Trophoblast cell (in vitro differentiated cells and primary cell): ENCODE data around the gene TAF4.
A peak's percentile ranks its signal among the peaks of the same experiment; 100 is the strongest.

ENCODE experiments used
- DNase-seq, 2 donors: peaks; one replicate each; pipeline ENCODE4 v3.0.0-alpha.2; 2016
- H2AFZ ChIP-seq: 2 replicates; pipeline ENCODE4 v1.6.1; 2013; ENCODE audit warnings: low read length, moderate library complexity, mild to moderate bottlenecking; ENCODE audit not compliant: insufficient read depth, poor library complexity
- H2AK5ac ChIP-seq: 2 replicates; pipeline ENCODE4 v1.6.1; 2013; ENCODE audit warnings: mild to moderate bottlenecking, low read length
- H2BK120ac ChIP-seq: 2 replicates; pipeline ENCODE4 v1.6.1; 2013; ENCODE audit warnings: low read length, mild to moderate bottlenecking, moderate library complexity; ENCODE audit not compliant: insufficient read depth, poor library complexity
- H2BK12ac ChIP-seq: 2 replicates; pipeline ENCODE4 v1.6.1; 2013; ENCODE audit warnings: mild to moderate bottlenecking, low read length, moderate library complexity
- H2BK5ac ChIP-seq: 2 replicates; pipeline ENCODE4 v1.6.1; 2013; ENCODE audit warnings: low read length, low read depth, moderate library complexity, mild to moderate bottlenecking; ENCODE audit not compliant: poor library complexity
- H3K14ac ChIP-seq: 2 replicates; pipeline ENCODE4 v1.6.1; 2013; ENCODE audit warnings: mild to moderate bottlenecking, low read length
- H3K18ac ChIP-seq: 2 replicates; pipeline ENCODE4 v1.6.1; 2013; ENCODE audit warnings: mild to moderate bottlenecking, low read length
- H3K23ac ChIP-seq: 2 replicates; pipeline ENCODE4 v1.6.1; 2013; ENCODE audit warnings: low read length
- H3K27ac ChIP-seq: 2 replicates; pipeline ENCODE4 v1.5.1; 2013; ENCODE audit warnings: low read depth, mild to moderate bottlenecking, inconsistent platforms, low read length, moderate library complexity
- H3K27me3 ChIP-seq: 2 replicates; pipeline ENCODE4 v1.6.1; 2013; ENCODE audit warnings: inconsistent platforms, mild to moderate bottlenecking, low read length, moderate library complexity; ENCODE audit not compliant: insufficient read depth
- H3K36me3 ChIP-seq, 2 experiments: 1 replicate in 1 of 2; 2 replicates in 1 of 2; pipeline ENCODE4 v1.6.1; 2013; ENCODE audit warnings: low read length in 2 of 2, mild to moderate bottlenecking in 2 of 2, moderate library complexity in 1 of 2; ENCODE audit not compliant: insufficient read depth in 2 of 2, control insufficient read depth in 1 of 2
- H3K4ac ChIP-seq: 2 replicates; pipeline ENCODE4 v1.6.1; 2013; ENCODE audit warnings: low read depth, mild to moderate bottlenecking, low read length, moderate library complexity
- H3K4me1 ChIP-seq, 2 experiments: 1 replicate in 1 of 2; 2 replicates in 1 of 2; pipeline ENCODE4 v1.6.1; 2013; ENCODE audit warnings: low read length in 2 of 2, mild to moderate bottlenecking in 2 of 2, moderate library complexity in 1 of 2; ENCODE audit not compliant: insufficient read depth in 2 of 2, control insufficient read depth in 1 of 2
- H3K4me2 ChIP-seq: 2 replicates; pipeline ENCODE4 v1.6.1; 2013; ENCODE audit warnings: inconsistent platforms, mild to moderate bottlenecking, low read length, moderate library complexity
- H3K4me3 ChIP-seq: 2 replicates; pipeline ENCODE4 v1.5.1; 2013; ENCODE audit warnings: mild to moderate bottlenecking, low read depth, low read length, inconsistent platforms
- H3K79me1 ChIP-seq: one replicate; pipeline ENCODE4 v1.6.1; 2013; ENCODE audit warnings: low read length
- H3K79me2 ChIP-seq: 2 replicates; pipeline ENCODE4 v1.6.1; 2013; ENCODE audit warnings: low read length, mild to moderate bottlenecking; ENCODE audit not compliant: control insufficient read depth, insufficient read depth, poor library complexity
- H3K9ac ChIP-seq: 2 replicates; pipeline ENCODE4 v1.6.1; 2013; ENCODE audit warnings: mild to moderate bottlenecking, low read length
- H3K9me3 ChIP-seq: 2 replicates; pipeline ENCODE4 v1.6.1; 2013; ENCODE audit warnings: low read depth, mild to moderate bottlenecking, control low read depth, inconsistent platforms, low read length; ENCODE audit not compliant: insufficient read depth
- H4K12ac ChIP-seq: 2 replicates; pipeline ENCODE4 v1.6.1; 2013; ENCODE audit warnings: low read depth, mild to moderate bottlenecking, low read length, moderate library complexity
- H4K8ac ChIP-seq: 2 replicates; pipeline ENCODE4 v1.6.1; 2013; ENCODE audit warnings: low read depth, mild to moderate bottlenecking, low read length, moderate library complexity
- H4K91ac ChIP-seq: one replicate; pipeline ENCODE4 v1.6.1; 2013; ENCODE audit warnings: low read depth, mild to moderate bottlenecking, low read length, moderate library complexity
- WGBS: extraction: QIAGEN DNeasy Blood & Tissue Kit; methylation state at CpG from one replicate; pipeline ENCODE4 v1.1.7; 2013; ENCODE audit warnings: missing lambda C conversion rate; ENCODE audit not compliant: insufficient read length, insufficient coverage; ENCODE audit errors: extremely low coverage; 5-methylcytosine and 5-hydroxymethylcytosine counted together

Gene TAF4

GRCh38 chr20:62019881-62020492 lies 45.7 kb downstream of the TAF4 start:
- no peak overlapping the region for H4K91ac ChIP-seq
- no peak overlapping the region for H4K8ac ChIP-seq
- H2AFZ ChIP-seq: no peak overlapping the region
- H3K4me2 ChIP-seq: no peak overlapping the region
- H3K79me2 ChIP-seq: peaks cover 14% of the 10 kb centered on the region
- no peak overlapping the region for H3K27ac ChIP-seq
- no peak overlapping the region for H3K23ac ChIP-seq
- H3K79me1 ChIP-seq: no peaks in the 10 kb centered on the region
- no CpG with 5 or more reads among the region's 19 CpGs for WGBS
- no peak overlapping the region for H3K9ac ChIP-seq
- H3K14ac ChIP-seq: no peak overlapping the region
- peaks cover 0 to 4% of the 10 kb centered on the region in 2 experiments for H3K4me1 ChIP-seq
- H2BK5ac ChIP-seq: no peak overlapping the region
- H3K4ac ChIP-seq: peak overlapping the region; percentile 13
- H3K27me3 ChIP-seq: no peaks in the 10 kb centered on the region
- H3K18ac ChIP-seq: no peak overlapping the region
- no peaks in the 10 kb centered on the region for H3K9me3 ChIP-seq
- H4K12ac ChIP-seq: no peak overlapping the region
- H2BK120ac ChIP-seq: no peak overlapping the region
- no peak overlapping the region for H2BK12ac ChIP-seq
- no peak for DNase-seq
- H3K36me3 ChIP-seq: peaks cover 2 to 3% of the 10 kb centered on the region in 2 experiments
- no peak overlapping the region for H2AK5ac ChIP-seq
- no peak overlapping the region for H3K4me3 ChIP-seq

- no peak overlapping the region for H4K91ac ChIP-seq
- H3K27me3 ChIP-seq: no peaks in the 10 kb centered on the region
- peaks cover 5% of the 10 kb centered on the region in 2 experiments for H3K36me3 ChIP-seq
- H3K4me3 ChIP-seq: no peak overlapping the region
- no peak overlapping the region for H2BK120ac ChIP-seq
- H2AK5ac ChIP-seq: no peak overlapping the region
- no peak overlapping the region for H3K27ac ChIP-seq
- H4K8ac ChIP-seq: no peak overlapping the region
- H3K79me2 ChIP-seq: peaks cover 14% of the 10 kb centered on the region
- H3K79me1 ChIP-seq: no peaks in the 10 kb centered on the region
- H3K4me2 ChIP-seq: no peak overlapping the region
- H3K18ac ChIP-seq: no peak overlapping the region
- no peak overlapping the region for H2AFZ ChIP-seq
- no peak overlapping the region for H3K14ac ChIP-seq
- WGBS: no CpG with 5 or more reads among the region's 19 CpGs
- no peaks in the 10 kb centered on the region for H3K9me3 ChIP-seq
- peaks cover 0 to 4% of the 10 kb centered on the region in 2 experiments for H3K4me1 ChIP-seq
- no peak overlapping the region for H2BK12ac ChIP-seq
- no peak overlapping the region for H2BK5ac ChIP-seq
- H3K23ac ChIP-seq: no peak overlapping the region
- H4K12ac ChIP-seq: no peak overlapping the region
- no peak overlapping the region for H3K9ac ChIP-seq
- DNase-seq: no peak
- peak overlapping the region; percentile 25 for H3K4ac ChIP-seq
Measured at GRCh38 chr20:62019144-62019805, 46.4 kb downstream of the TAF4 start.

- Histone ChIP-seq H3K4me3 (no peak overlapping the region), H3K79me2 (peaks cover 14% of the 10 kb centered on the region), H2BK5ac (no peak overlapping the region), H3K27ac (no peak overlapping the region), H3K23ac (no peak overlapping the region), H3K4me1 (peaks cover 0 to 4% of the 10 kb centered on the region in 2 experiments), H3K9me3 (no peaks in the 10 kb centered on the region), H4K91ac (no peak overlapping the region), H2AK5ac (no peak overlapping the region), H4K12ac (no peak overlapping the region), H3K36me3 (peaks cover 12% of the 10 kb centered on the region in 2 experiments), H3K9ac (no peak overlapping the region), H3K18ac (no peak overlapping the region), H2BK12ac (no peak overlapping the region), H3K4ac (peak overlapping the region; percentile 13), H3K14ac (no peak overlapping the region), H2AFZ (no peak overlapping the region), H3K79me1 (no peaks in the 10 kb centered on the region), H3K27me3 (no peaks in the 10 kb centered on the region), H4K8ac (no peak overlapping the region), H3K4me2 (no peak overlapping the region), H2BK120ac (no peak overlapping the region)
- DNase-seq: no peak
- no CpG with 5 or more reads among the region's 23 CpGs for WGBS
Measured at GRCh38 chr20:62018437-62019143, 47.1 kb downstream of the TAF4 start.

GRCh38 chr20:62015540-62016288 lies 50.0 kb downstream of the TAF4 start:
- Histone ChIP-seq H3K23ac (no peak overlapping the region), H3K4me2 (no peak overlapping the region), H3K36me3 (peaks cover 26 to 31% of the 10 kb centered on the region in 2 experiments), H3K18ac (no peak overlapping the region), H3K27me3 (no peaks in the 10 kb centered on the region), H2BK5ac (no peak overlapping the region), H4K91ac (no peak overlapping the region), H3K9me3 (peaks cover 4% of the 10 kb centered on the region), H2AFZ (no peak overlapping the region), H3K9ac (peak overlapping the region; percentile 50), H3K4me3 (no peak overlapping the region), H2BK120ac (no peak overlapping the region), H2BK12ac (no peak overlapping the region), H2AK5ac (no peak overlapping the region), H3K14ac (no peak overlapping the region), H4K8ac (no peak overlapping the region), H3K79me2 (peaks cover 6% of the 10 kb centered on the region), H3K4ac (peak overlapping the region; percentile 28), H3K4me1 (peaks cover 0 to 4% of the 10 kb centered on the region in 2 experiments), H4K12ac (no peak overlapping the region), H3K27ac (no peak overlapping the region), H3K79me1 (no peaks in the 10 kb centered on the region)
- DNase-seq: no peak
- WGBS: 100% methylated on average over 1 of the region's 24 CpGs
